K562 (cell line): ENCODE data around the gene RET. TPM values are rescaled to one million over a fixed set of nuclear protein-coding genes. Genes with fewer than 3 reads are reported as not detected.

Source experiments
- ATAC-seq: fragments of 200-7000 bp; cut with Tn5 transposase; 3 replicates; pipeline ENCODE4 v1.9.1; 2020; ENCODE audit warnings: moderate library complexity
- BruUV-seq: library from RNA; stranded (reverse); fragments of 400-500 nt; replicated peaks from 2 replicates; lab custom pipeline; 2021; lab: Mats Ljungman, UMichigan
- CTCF ChIA-PET: fragments of 300-600 bp; formaldehyde crosslinking; extraction: SDS; loops from one replicate; lab custom pipeline; 2021; ENCODE audit warnings: low intra/inter-chr PET ratio; lab: Yijun Ruan, JAX
- POLR2A ChIA-PET: fragments of 300-600, 350-650 bp; sonication (Branson Sonifier 250); formaldehyde crosslinking; extraction: SDS; loops from one replicate; lab custom pipeline; 2021; ENCODE audit warnings: antibody characterized with exemption, inconsistent platforms; lab: Yijun Ruan, JAX
- DNase-seq, 4 experiments: peaks; one replicate each; pipeline versions ENCODE4 v3.0.0 to v3.0.0-alpha.2; 2011 to 2018; ENCODE audit warnings: low spot score in 3 of 4, mixed read lengths in 3 of 4; ENCODE audit errors: extremely low read depth in 1 of 4
- FAIRE-seq: peaks from 2 replicates; lab custom pipeline; 2011; peaks lifted over from hg19 to GRCh38; lab: Jason Lieb, UNC
- H2AFZ ChIP-seq: 2 replicates; pipeline ENCODE4 v1.6.0; 2011; ENCODE audit warnings: low read depth, low read length, control low read depth, inconsistent platforms
- H3K27ac ChIP-seq: fragments of 200-600 bp; 3 replicates; pipeline ENCODE4 v1.8.0; 2011; ENCODE audit warnings: low read depth, mild to moderate bottlenecking, control low read depth, inconsistent platforms, low read length, moderate library complexity, mixed read lengths; ENCODE audit errors: extremely low read depth
- H3K27me3 ChIP-seq, 2 experiments: fragments of 300-600 bp in 1 of 2; 2 replicates in 1 of 2; 3 replicates in 1 of 2; pipeline versions ENCODE4 v1.6.0 to v1.8.0; 2011; ENCODE audit warnings: inconsistent platforms in 2 of 2, low read length in 2 of 2, mild to moderate bottlenecking in 1 of 2, mixed read lengths in 1 of 2, moderate library complexity in 1 of 2; ENCODE audit not compliant: control insufficient read depth in 2 of 2, insufficient read depth in 2 of 2
- H3K36me3 ChIP-seq: fragments of 300-600 bp; 3 replicates; pipeline ENCODE4 v1.8.0; 2011; ENCODE audit warnings: mild to moderate bottlenecking, low read length, inconsistent platforms; ENCODE audit not compliant: control insufficient read depth, insufficient read depth
- H3K4me1 ChIP-seq, 2 experiments: fragments of 200-600 bp in 1 of 2; replicated peaks in 1 of 2; 2 replicates in 1 of 2; 3 replicates in 1 of 2; pipeline versions ENCODE4 v1.5.1 to v1.8.0; 2011; ENCODE audit warnings: inconsistent platforms in 2 of 2, low read length in 2 of 2, mild to moderate bottlenecking in 1 of 2, mixed read lengths in 1 of 2, moderate library complexity in 1 of 2; ENCODE audit not compliant: control insufficient read depth in 2 of 2, insufficient read depth in 2 of 2
- H3K4me2 ChIP-seq: 2 replicates; pipeline ENCODE4 v1.6.1; 2011; ENCODE audit warnings: low read length, control low read depth, inconsistent platforms, mixed read lengths; ENCODE audit not compliant: insufficient read depth
- H3K4me3 ChIP-seq: fragments of 200-600 bp; sonication (generic), shearing (Covaris generic); 2 replicates; pipeline ENCODE4 v1.5.1; 2016; ENCODE audit warnings: control low read depth, inconsistent platforms
- H3K79me2 ChIP-seq: fragments of 200-600 bp; 3 replicates; pipeline ENCODE4 v1.8.0; 2011; ENCODE audit warnings: low read length, inconsistent platforms; ENCODE audit not compliant: control insufficient read depth, insufficient read depth
- H3K9ac ChIP-seq, 2 experiments: 2 replicates each; pipeline versions ENCODE4 v1.6.0 to v1.6.1; 2011; ENCODE audit warnings: low read depth in 2 of 2, low read length in 2 of 2, control low read depth in 1 of 2, inconsistent platforms in 1 of 2, mild to moderate bottlenecking in 1 of 2, mixed read lengths in 1 of 2; ENCODE audit not compliant: insufficient read depth in 1 of 2
- H3K9me1 ChIP-seq: one replicate; pipeline ENCODE4 v1.6.0; 2011; ENCODE audit warnings: inconsistent platforms, mild to moderate bottlenecking, low read length, moderate library complexity; ENCODE audit not compliant: control insufficient read depth, insufficient read depth
- H3K9me3 ChIP-seq: replicated peaks from 2 replicates; pipeline ENCODE4 v1.5.1; 2011; ENCODE audit warnings: low read depth, low read length, inconsistent platforms; ENCODE audit not compliant: control insufficient read depth, insufficient read depth
- H4K20me1 ChIP-seq: replicated peaks from 2 replicates; pipeline ENCODE4 v1.6.1; 2011; ENCODE audit warnings: low read length, inconsistent platforms, mixed read lengths; ENCODE audit not compliant: control insufficient read depth, insufficient read depth
- CTCF ChIP-seq, 3 experiments: IDR thresholded peaks in 2 of 3; conservative IDR thresholded peaks in 1 of 3; 2 replicates each; pipeline ENCODE4 v1.5.1; 2011 to 2012; ENCODE audit warnings: low read length in 3 of 3, mild to moderate bottlenecking in 3 of 3, control low read depth in 2 of 3, improper control_type of control experiment in 1 of 3, inconsistent platforms in 1 of 3, low read depth in 1 of 3, mixed read lengths in 1 of 3, moderate library complexity in 1 of 3; ENCODE audit not compliant: insufficient read depth in 2 of 3
- KAT2B ChIP-seq: IDR thresholded peaks from one replicate; pipeline ENCODE4 v1.6.1; 2012; ENCODE audit warnings: low read depth, mild to moderate bottlenecking, control low read depth, inconsistent platforms, low read length, moderate library complexity
- PKNOX1 ChIP-seq: fragments of 450-650 bp; IDR thresholded peaks from 2 replicates; pipeline ENCODE4 v1.6.1; 2016
- WGBS: fragments of 100-300 bp; shearing (Covaris generic); methylation state at CpG from one replicate; pipeline ENCODE4 v1.1.6; 2016; ENCODE audit warnings: low coverage, mixed read lengths; ENCODE audit not compliant: insufficient coverage; ENCODE audit errors: missing lambda C conversion rate; 5-methylcytosine and 5-hydroxymethylcytosine counted together
- in situ Hi-C: fragments of 300-500 bp; cut with MboI; formaldehyde crosslinking; loops from 4 replicates; pipeline ENCODE4 v1.15.0; 2018; ENCODE audit warnings: inconsistent platforms, mixed read lengths
- intact Hi-C: fragments of 100-400 bp; cut with micrococcal nuclease; formaldehyde crosslinking; loops from 2 replicates; pipeline ENCODE4 v1.14.2; 2022
- polyA plus RNA-seq, 8 experiments: library from polyadenylated mRNA; depleted of rRNA in 4 of 8; stranded (reverse) in 5 of 8; unstranded in 3 of 8; fragments of >200 nt; fragmentation: Nextera tagmentation in 2 of 8; fragmentation: Illumina TruSeq in 1 of 8; extraction: Ambion mirVana in 2 of 8; extraction: Trizol in 1 of 8; gene quantifications; 2 replicates each; pipeline versions ENCODE4 v1.2.1 to v1.2.3, GENCODE V29; 2011 to 2014; ENCODE audit warnings: inconsistent platforms in 1 of 8, missing spikeins in 1 of 8
- total RNA-seq, 7 experiments: library from RNA; depleted of rRNA in 6 of 7; stranded (reverse); fragments of >200 nt in 6 of 7; fragmentation: Illumina TruSeq in 2 of 7; extraction: Trizol in 2 of 7; gene quantifications; 2 replicates each; pipeline versions ENCODE4 v1.2.1 to v1.2.3, GENCODE V29; 2011 to 2021; ENCODE audit warnings: low replicate concordance in 1 of 7

Gene RET
- total and polyA plus RNA-seq, 9 of the 15 experiments (the other 6 are each of a cell fraction or from before 2014, with no cell fraction given), result 0.04 to 0.05 TPM; not detected in 7

GRCh38 chr10:43046288-43046991, 30.4 kb upstream of the RET start:
- peak; percentile 74 for ATAC-seq
- H3K4me3 ChIP-seq, result no peak overlapping the region
- peaks cover 0 to 20% of the 10 kb centered on the region in 2 experiments; a peak in 2 of 5 replicates for H3K27me3 ChIP-seq
- H3K79me2 ChIP-seq, result no peaks in the 10 kb centered on the region
- POLR2A ChIA-PET, result no interaction called here
- no peak overlapping the region for H3K27ac ChIP-seq
- intact Hi-C loops, result no loop called here
- no TSS peak for BruUV-seq
- H2AFZ ChIP-seq, result no peak overlapping the region
- no peaks in the 10 kb centered on the region for H3K9me3 ChIP-seq
- peak; percentile 13; the same call in 1 of the 2 replicates for TF ChIP-seq PKNOX1
- no peak for TF ChIP-seq KAT2B
- TF ChIP-seq CTCF (IDR thresholded peaks at IDR 0.05 in 2 of 3, conservative IDR thresholded peaks at IDR 0.05 in 1 of 3; ENCODE audit: insufficient read depth in 2 of 3, low read depth in 1 of 3, low read length in 3 of 3), result peak in 1 of 3 experiments; percentile 22; a peak in 2 of 6 replicates
- TF ChIP-seq, all 486 proteins: peak for 2
- peaks cover 0 to 4% of the 10 kb centered on the region in 2 experiments; a peak in 2 of 5 replicates for H3K4me1 ChIP-seq
- no peaks in the 10 kb centered on the region for H3K36me3 ChIP-seq
- DNase-seq (peak in 1 of 4 experiments; percentile 24), FAIRE-seq (no peak)
- 0 out of 4 replicates have a peak overlapping the region, but pooled peaks of 1 of the 2 experiments have one; percentile 47 for H3K9ac ChIP-seq
- H4K20me1 ChIP-seq, result no peaks in the 10 kb centered on the region
- CTCF ChIA-PET, result no interaction called here
- in situ Hi-C loops, result no loop called here
- 1% methylated on average over 14 of the region's 14 CpGs for WGBS
- no peak overlapping the region for H3K4me2 ChIP-seq
- peaks cover 2% of the 10 kb centered on the region for H3K9me1 ChIP-seq
